ENCODE results near the gene NPTXR.

DNA sequence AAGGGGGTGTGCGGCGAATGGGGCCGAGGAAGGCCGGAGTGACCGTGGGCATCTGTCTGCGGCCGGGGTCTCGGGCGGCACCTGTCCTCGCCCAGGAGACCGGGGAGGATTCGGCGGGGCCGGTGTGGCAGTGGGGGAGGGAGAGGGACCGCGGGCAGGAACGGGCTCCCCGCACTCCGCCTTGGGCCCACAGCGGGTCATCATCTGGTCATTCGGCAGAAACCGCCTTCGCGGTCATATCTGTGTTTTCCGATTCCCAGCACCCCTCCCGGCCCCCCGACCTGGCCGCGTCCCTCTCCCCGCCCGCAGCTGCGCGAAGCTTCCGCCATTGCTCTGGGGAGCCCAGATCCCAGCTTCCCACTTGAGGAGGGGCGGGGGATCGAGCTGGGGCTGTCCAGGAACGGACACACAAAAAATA, 29.0 kb upstream of the NPTXR start:
- TF ChIP-seq, protein P1, sequence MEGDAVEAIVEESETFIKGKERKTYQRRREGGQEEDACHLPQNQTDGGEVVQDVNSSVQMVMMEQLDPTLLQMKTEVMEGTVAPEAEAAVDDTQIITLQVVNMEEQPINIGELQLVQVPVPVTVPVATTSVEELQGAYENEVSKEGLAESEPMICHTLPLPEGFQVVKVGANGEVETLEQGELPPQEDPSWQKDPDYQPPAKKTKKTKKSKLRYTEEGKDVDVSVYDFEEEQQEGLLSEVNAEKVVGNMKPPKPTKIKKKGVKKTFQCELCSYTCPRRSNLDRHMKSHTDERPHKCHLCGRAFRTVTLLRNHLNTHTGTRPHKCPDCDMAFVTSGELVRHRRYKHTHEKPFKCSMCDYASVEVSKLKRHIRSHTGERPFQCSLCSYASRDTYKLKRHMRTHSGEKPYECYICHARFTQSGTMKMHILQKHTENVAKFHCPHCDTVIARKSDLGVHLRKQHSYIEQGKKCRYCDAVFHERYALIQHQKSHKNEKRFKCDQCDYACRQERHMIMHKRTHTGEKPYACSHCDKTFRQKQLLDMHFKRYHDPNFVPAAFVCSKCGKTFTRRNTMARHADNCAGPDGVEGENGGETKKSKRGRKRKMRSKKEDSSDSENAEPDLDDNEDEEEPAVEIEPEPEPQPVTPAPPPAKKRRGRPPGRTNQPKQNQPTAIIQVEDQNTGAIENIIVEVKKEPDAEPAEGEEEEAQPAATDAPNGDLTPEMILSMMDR (IDR thresholded peaks at IDR 0.05; ENCODE audit: low read length) = no peak
- TF ChIP-seq EZH2 (IDR thresholded peaks at IDR 0.05; ENCODE audit: borderline replicate concordance, low read length) = no peak
